Inferior parietal cortex (tissue), 1 donor: ENCODE data around the gene GPR132.
"Not testable (repeated sequence)": the region's sequence is repeated elsewhere in the genome, so short reads cannot be mapped to it uniquely, and the experiment has no call there.

ENCODE experiments used
- DNase-seq: peaks from one replicate; pipeline ENCODE4 v3.0.0-alpha.2; 2016; ENCODE audit errors: extremely low spot score

The GPR132 gene, protein sequence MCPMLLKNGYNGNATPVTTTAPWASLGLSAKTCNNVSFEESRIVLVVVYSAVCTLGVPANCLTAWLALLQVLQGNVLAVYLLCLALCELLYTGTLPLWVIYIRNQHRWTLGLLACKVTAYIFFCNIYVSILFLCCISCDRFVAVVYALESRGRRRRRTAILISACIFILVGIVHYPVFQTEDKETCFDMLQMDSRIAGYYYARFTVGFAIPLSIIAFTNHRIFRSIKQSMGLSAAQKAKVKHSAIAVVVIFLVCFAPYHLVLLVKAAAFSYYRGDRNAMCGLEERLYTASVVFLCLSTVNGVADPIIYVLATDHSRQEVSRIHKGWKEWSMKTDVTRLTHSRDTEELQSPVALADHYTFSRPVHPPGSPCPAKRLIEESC

DNA sequence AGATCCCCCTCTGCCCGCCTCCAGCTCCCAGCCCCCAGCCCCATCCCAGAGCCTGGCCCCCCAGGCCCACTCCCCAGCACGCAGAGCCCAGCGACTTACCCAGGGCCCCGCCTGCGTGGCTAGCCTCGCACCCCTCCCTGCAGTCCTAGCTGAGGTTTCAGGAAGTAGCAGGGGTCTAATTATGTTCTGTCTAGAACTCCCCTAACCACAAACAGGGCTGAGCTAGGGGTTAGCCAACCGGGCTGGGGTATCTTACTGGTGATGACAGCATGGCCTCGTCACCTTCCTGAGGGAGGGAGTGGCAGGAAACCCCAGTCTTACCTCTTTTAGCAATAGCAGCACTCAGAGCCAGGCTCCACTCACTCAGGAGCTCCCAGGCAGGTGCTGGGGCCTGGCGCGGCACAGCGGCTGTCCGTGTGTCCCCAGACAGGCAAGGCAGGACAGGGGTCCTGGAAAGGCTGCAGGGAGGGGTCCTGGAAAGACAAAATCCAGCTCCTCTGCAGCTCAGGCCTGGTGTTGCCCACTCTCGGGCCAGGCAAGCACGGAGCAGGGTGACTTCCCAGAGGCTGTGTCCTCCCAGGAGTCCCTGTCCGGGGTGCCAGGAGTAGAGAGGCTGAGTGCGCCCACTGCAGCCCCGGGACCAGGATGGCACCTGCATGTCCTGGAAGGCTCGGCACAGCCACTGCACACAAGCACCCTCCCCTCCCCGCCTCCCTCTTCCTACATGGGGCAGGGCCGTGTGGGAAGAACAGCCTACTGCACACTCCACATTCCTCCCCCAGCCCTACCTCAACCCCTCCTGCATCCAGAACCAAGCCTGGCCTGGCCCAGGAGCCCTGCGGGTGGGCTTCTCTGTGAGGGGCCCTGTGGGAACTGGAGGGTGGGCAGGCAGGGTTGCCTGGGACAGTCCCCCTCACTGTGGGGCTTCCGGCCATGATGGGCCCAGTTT is at the start of gene GPR132:
GPR132 (minus strand) TSS at position 151 of the 949 bp plus-strand sequence. CDS start 10,010 bp downstream, outside the sequence.
- no peak for DNase-seq

DNA sequence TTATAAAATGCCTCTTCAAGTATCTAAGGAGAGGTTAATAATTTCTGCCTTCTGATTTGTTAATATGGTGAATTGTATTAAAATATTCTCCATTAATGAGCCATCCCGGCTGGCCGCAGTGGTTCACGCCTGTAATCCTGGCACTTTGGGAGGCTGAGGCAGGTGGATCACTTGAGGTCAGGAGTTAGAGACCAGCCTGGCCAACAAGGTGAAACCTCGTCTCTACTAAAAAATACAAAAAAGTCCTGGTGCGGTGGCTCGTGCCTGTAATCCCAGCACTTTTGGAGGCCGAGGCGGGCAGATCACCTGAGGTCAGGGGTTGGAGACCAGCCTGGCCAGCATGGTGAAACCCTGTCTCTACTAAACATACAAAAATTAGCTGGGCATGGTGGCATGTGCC is 44.0 kb upstream of the GPR132 start:
- DNase-seq: not testable (repeated sequence)

DNA sequence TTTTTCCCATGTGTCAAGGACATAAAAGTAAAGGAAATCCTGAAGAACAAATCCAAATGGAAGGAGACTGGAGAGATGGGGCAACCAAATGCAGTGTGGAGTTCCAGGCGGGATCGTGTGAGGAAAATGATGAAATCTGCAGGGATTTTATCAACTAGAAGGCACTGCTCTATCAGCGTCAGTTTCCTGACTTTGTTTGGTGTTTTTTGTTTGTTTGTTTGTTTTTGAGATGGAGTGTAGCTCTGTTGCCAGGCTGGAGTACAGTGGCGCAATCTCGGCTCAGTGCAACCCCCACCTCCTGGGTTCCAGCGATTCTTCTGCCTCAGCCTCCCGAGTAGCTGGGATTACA is 43.3 kb upstream of the GPR132 start:
- no peak for DNase-seq

- no peak for DNase-seq
These were observed 42.7 kb upstream of the GPR132 start for GRCh38 chr14:105107781-105108515.

GRCh38 chr14:105107351-105107750 is 42.1 kb upstream of the GPR132 start:
- DNase-seq: no peak

GRCh38 chr14:105105158-105105557 is 39.9 kb upstream of the GPR132 start:
- DNase-seq: no peak

DNA sequence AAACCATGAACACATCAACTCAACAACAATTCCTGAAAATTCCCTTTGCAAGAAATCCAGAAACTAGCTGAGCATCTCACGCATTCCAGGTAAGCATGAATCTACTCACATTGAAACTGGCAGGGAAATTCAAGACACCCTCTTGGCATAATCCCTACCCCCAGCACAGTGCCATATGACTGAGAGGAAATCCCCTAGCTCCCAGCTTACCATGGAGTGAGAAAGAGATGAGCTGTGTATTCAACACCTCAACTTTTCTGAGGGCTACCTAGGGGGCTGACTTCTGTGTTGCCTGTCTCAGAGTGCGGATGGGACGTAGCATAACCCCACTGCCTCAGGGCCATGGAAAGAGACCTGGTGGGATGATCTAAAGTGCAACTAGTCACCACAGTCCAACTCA is 37.7 kb upstream of the GPR132 start:
- no peak for DNase-seq

DNA sequence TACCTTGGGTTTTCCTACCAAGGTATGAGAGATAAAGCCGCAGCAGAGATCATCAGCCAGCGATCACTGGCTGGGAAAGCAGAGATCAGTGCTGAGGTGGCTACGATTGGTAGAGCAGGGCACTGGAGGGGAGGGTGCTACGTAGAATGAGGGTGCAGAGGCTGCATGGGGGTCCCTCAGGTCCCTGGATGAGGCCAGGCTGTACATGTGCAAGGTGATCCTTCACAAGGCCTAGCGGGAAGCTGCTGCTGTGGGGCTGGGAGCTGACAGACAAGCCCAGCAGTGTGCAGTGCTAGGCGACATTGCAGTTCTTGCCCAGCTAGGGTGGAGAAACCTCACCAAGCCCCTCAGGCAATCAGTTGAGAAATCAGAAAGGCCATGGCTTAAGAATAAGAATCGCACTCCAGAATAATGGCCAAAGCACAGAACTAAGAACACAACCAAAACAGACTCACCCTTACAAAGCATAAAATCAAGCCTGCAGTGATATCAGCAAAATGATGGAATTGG is 37.2 kb upstream of the GPR132 start:
- no peak for DNase-seq

DNA sequence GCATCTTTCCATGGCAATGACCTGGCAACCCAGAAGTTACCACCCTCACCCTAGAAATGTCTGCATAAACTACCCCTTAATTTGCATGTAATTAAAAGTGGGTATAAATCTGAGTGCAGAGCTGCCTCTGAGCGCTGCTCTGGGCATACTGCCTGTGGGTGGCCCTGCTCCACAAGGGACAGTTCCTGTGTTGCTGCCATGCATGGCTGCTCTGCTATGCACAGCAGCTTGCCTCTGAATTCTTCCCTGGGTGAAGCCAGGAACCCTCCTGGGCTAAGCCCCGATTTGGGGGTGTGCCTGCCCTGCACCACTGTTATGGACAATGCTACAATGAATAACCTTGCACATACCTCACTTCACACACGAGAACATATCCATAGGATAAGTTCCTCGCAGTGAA is 35.7 kb upstream of the GPR132 start:
- no peak for DNase-seq

- DNase-seq: no peak
These were observed 34.5 kb upstream of the GPR132 start for GRCh38 chr14:105099778-105100177.

DNA sequence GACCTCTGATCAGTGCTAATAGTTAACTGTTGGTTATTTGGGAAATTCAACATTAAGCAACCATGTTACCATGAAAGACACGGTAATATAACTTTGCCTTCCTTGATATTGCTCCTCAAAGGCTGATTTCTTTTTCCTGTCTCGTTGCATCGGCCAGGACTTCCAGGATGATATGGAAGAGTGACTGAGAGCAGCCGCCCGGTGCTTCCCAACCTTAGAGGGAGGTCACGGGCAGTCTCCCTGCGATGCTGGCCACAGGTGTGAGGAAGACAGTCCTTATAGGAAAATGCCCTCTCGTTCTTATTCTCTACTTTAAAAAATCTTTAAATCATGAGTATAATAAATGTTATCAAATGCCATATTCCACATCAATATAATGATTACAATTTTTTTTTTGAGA is 33.1 kb upstream of the GPR132 start:
- DNase-seq: no peak

GRCh38 chr14:105097794-105098127 is 32.5 kb upstream of the GPR132 start:
- no peak for DNase-seq

GRCh38 chr14:105096206-105096875 is 31.1 kb upstream of the GPR132 start:
- DNase-seq: no peak

DNA sequence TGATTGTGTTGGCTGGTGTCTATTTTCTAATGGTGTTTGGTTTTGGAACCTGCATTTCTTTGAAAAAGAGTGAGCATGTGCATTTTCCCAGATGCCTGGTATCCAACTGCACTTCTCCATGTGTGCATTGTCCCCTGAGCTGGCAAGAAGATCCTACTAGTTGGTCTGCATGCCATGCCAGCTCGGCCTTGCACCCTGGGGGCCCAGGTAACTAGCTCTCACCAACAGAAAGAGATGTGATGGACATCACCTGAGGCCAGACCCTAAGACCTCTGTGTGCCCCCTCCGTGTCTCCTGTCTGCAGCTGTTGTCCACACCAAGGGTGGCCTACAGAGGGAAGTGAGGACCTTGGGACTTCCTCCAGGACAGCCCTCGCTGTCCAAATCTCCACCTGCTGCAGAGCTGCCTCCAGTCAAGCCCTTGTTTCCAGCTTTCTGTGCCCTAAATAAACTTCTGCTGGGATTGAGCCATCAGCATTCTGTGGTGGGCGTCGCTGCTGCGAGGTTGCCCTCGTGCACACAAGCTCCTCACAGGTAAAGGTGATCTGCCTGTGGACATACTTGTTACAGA is 30.1 kb upstream of the GPR132 start:
- no peak for DNase-seq

- no peak for DNase-seq
These were observed 29.1 kb upstream of the GPR132 start for GRCh38 chr14:105094193-105094907.

- DNase-seq: no peak
These were observed 28.4 kb upstream of the GPR132 start for GRCh38 chr14:105093431-105094192.

GRCh38 chr14:105093038-105093430 is 27.8 kb upstream of the GPR132 start:
- DNase-seq: no peak

DNA sequence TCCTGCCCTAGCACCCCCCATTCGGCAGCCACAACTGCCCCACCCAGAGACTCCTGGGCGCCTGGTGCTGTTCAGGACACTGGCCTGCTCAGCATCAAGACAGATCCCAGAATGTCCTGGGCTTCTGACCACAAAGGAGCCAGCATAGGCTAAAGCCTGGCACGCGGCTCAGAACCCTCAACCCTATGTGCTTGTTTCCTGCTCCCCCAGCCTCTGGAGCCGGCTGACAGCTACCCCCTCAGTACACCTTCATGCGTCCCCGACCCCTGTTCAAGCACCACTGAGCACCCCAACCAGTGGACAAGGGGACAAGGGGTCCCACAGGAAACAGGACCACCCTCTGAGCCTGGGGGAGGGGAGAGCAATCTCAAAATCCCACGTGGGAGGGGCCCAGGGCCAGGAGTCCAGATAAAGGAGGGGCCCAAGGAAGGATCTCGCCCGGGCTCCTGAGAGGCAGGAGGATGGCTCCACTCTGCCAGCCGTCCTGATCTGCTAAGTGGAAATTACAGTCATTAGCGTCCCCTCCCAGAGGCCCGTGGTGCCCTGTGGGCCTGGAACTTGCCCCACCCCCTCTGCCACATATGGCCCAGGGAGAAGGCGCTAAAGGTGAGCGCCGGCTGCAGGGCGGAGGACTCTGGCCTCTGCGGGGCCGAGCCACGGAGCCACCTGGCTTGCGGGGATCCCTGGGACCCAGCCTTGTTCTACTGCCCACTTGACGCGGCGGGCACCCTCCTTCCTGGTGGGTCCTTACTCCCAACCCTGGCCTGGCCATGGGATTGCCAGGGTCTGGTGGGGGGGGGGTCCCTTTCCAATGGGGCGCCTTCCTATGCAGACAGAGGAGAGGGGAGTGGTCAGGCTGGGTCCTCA is 27.2 kb upstream of the GPR132 start:
- DNase-seq: no peak
